ENCODE data around the gene METTL4. TPM values are rescaled to one million over a fixed set of nuclear protein-coding genes. Genes with fewer than 3 reads are reported as not detected.

METTL4 gene
- total and polyA plus RNA-seq, 12 donors = 3.9 to 9.9 (median 5.4) TPM

DNA sequence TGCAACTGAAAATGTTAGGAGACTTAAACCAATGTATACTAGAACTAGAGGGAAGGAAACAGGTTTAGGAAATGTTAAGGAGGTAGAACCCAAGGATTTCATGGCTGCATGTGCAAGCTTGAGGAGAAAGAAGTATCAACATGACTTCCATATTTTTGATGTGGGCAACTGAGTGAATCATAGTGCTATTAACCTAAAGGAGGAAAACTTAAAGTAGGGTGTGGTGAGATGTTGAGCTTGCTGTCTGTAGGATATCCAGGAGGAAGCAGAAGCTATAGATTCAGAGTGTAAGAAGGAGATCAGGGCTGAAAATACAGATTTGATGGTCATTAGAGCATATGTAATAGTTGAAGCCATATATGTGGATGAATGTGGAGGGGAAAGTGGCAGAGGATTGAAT, 31.5 kb upstream of the METTL4 start:
- Histone ChIP-seq H3K4me1 (peaks cover 0 to 21% (median 0%) of the 10 kb centered on the region in 9 donors), H3K27ac (no peak overlapping the region), H3K36me3 (no peaks in the 10 kb centered on the region), H3K4me3 (no peak overlapping the region), H3K27me3 (no peaks in the 10 kb centered on the region), H3K9me3 (no peaks in the 10 kb centered on the region)
- DNase-seq = no peak
- no peak for TF ChIP-seq CTCF (IDR thresholded peaks at IDR 0.05)
- intact Hi-C loops (cut with DNase I) = loop anchor here in 1 of 10 donors (5.0 kb wide), 1 partner anchor 54 kb away; the partner anchor contains the start of gene SMCHD1
- no peak for ATAC-seq

GRCh38 chr18:2597639-2598038, 26.3 kb upstream of the METTL4 start:
- 95 to 96% methylated on average over 5 of the region's 5 CpGs for WGBS, 2 donors
- DNase-seq = no peak
- no peak for TF ChIP-seq CTCF (IDR thresholded peaks at IDR 0.05)
- ATAC-seq = no peak
- Histone ChIP-seq H3K36me3 (peaks cover 0 to 12% (median 0%) of the 10 kb centered on the region in 9 donors), H3K4me1 (no peaks in the 10 kb centered on the region), H3K4me3 (no peak overlapping the region), H3K27me3 (no peaks in the 10 kb centered on the region), H3K9me3 (no peaks in the 10 kb centered on the region), H3K27ac (no peak overlapping the region)
- intact Hi-C loops (cut with DNase I) = no loop called here

DNA sequence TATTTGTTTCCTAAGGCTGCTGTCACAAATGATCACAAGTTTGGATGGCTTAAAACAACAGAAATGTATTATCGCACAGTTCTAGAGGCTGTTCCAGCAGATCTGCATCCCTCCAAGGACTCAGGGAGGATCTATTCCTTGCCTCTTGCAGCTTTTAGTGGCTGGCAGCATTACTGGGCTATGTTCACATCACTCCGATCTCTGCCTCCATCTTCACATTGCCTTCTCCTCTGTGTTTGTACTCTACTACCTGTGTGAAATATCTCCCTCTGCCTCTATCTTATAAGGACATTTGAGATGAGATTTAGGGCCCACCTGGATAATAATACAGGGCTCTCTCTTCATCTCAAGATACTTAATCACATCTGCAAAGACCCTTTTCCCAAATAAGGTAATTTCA, 19.0 kb upstream of the METTL4 start:
- peak overlapping the region in 4 of 10 donors; percentile 21 to 60 (median 44) for H3K27ac ChIP-seq
- peaks cover 0 to 27% (median 0%) of the 10 kb centered on the region in 9 donors for H3K36me3 ChIP-seq
- WGBS, 2 donors = 88 to 91% methylated on average over 2 of the region's 2 CpGs
- no peak for ATAC-seq
- peaks cover 0 to 7% (median 0%) of the 10 kb centered on the region in 9 donors for H3K4me1 ChIP-seq
- no peaks in the 10 kb centered on the region for H3K9me3 ChIP-seq
- peak overlapping the region in 5 of 10 donors; percentile 14 to 37 (median 24) for H3K4me3 ChIP-seq
- DNase-seq = no peak
- H3K27me3 ChIP-seq = no peaks in the 10 kb centered on the region
- no peak for TF ChIP-seq CTCF (IDR thresholded peaks at IDR 0.05)
- intact Hi-C loops (cut with DNase I) = no loop called here

- ATAC-seq (no peak), DNase-seq (no peak)
- TF ChIP-seq CTCF (IDR thresholded peaks at IDR 0.05) = no peak
- Histone ChIP-seq H3K4me3 (peak overlapping the region in 5 of 10 donors; percentile 14 to 37 (median 24)), H3K27me3 (no peaks in the 10 kb centered on the region), H3K27ac (peak overlapping the region in 5 of 10 donors; percentile 7 to 60 (median 47)), H3K4me1 (peaks cover 0 to 7% (median 0%) of the 10 kb centered on the region in 9 donors), H3K36me3 (peaks cover 0 to 27% (median 0%) of the 10 kb centered on the region in 9 donors), H3K9me3 (no peaks in the 10 kb centered on the region)
- 85 to 89% methylated on average over 3 of the region's 3 CpGs for WGBS, 2 donors
- intact Hi-C loops (cut with DNase I) = no loop called here
Measured at GRCh38 chr18:2589345-2590068, 18.2 kb upstream of the METTL4 start.

Measured in heart right ventricle (tissue), 16 donors.